H1 (cell line): ENCODE data around the gene CRB2. TPM values are rescaled to one million over a fixed set of nuclear protein-coding genes. Genes with fewer than 3 reads are reported as not detected.

Experiments used
- ATF3 ChIP-seq: IDR thresholded peaks from 2 replicates; pipeline ENCODE4 v1.6.1; 2011; ENCODE audit warnings: low read depth, mild to moderate bottlenecking, low read length; ENCODE audit not compliant: insufficient read depth
- CEBPB ChIP-seq: IDR thresholded peaks from 2 replicates; pipeline ENCODE4 v1.6.1; 2012; ENCODE audit warnings: low read depth, low read length
- POLR2A ChIP-seq, 2 experiments: IDR thresholded peaks; 1 replicate in 1 of 2; 2 replicates in 1 of 2; pipeline ENCODE4 v1.6.1; 2011; ENCODE audit warnings: low read depth in 2 of 2, low read length in 2 of 2, mild to moderate bottlenecking in 2 of 2; ENCODE audit errors: control extremely low read depth in 1 of 2
- RNF2 ChIP-seq: fragments of 200-900, 300-1000 bp; sonication (generic); IDR thresholded peaks from 2 replicates; pipeline ENCODE4 v1.7.1; 2016; ENCODE audit warnings: borderline replicate concordance, low read depth, mild to moderate bottlenecking, antibody characterized with exemption, low read length; ENCODE audit not compliant: poor library complexity, severe bottlenecking; ENCODE audit errors: missing control alignments
- SIX5 ChIP-seq: IDR thresholded peaks from 2 replicates; pipeline ENCODE4 v1.6.1; 2011; ENCODE audit warnings: mild to moderate bottlenecking, low read depth, low read length
- SP1 ChIP-seq: IDR thresholded peaks from 2 replicates; pipeline ENCODE4 v1.6.1; 2011; ENCODE audit warnings: low read depth, low read length
- ZNF274 ChIP-seq: IDR thresholded peaks from 2 replicates; pipeline ENCODE4 v1.7.0; 2012; ENCODE audit warnings: low read length, borderline replicate concordance; ENCODE audit errors: extremely low read depth
- polyA plus RNA-seq, 7 experiments: library from polyadenylated mRNA; depleted of rRNA in 3 of 7; stranded (reverse) in 5 of 7; unstranded in 2 of 7; fragments of >200 nt in 5 of 7; fragments of 200-250 nt in 2 of 7; gene quantifications; 1 replicate in 5 of 7; 2 replicates in 1 of 7; 4 replicates in 1 of 7; pipeline versions ENCODE4 v1.2.1 to v1.2.3, GENCODE V29; 2011 to 2013; ENCODE audit warnings: missing spikeins in 2 of 7, mixed read lengths in 2 of 7
- total RNA-seq: library from RNA; stranded (reverse); fragmentation: NEBNext Ultra II Directional; extraction: Animal tissue kit (Norgen Biotek cat#: 25700); gene quantifications from 2 replicates; pipeline ENCODE4 v1.2.1, GENCODE V29; 2021

Gene CRB2
- total and polyA plus RNA-seq, 2 of the 8 experiments (the other 6 are each of a cell fraction or from before 2014, with no cell fraction given): 4.0 to 8.4 TPM

GRCh38 chr9:123318961-123319421, 37.0 kb upstream of the CRB2 start (continued):
- no peak for TF ChIP-seq SP1
- TF ChIP-seq CEBPB: no peak
- TF ChIP-seq SIX5: no peak
- no peak for TF ChIP-seq ZNF274
- no peak for TF ChIP-seq POLR2A (IDR thresholded peaks at IDR 0.05; ENCODE audit: control extremely low read depth in 1 of 2, low read depth in 2 of 2, low read length in 2 of 2)
- TF ChIP-seq RNF2: no peak
- TF ChIP-seq ATF3: no peak
